SH-SY5Y (cell line): Measurements from ENCODE around the gene PPP2R5C.

Source experiments
- GATA2 ChIP-seq: IDR thresholded peaks from 2 replicates; pipeline ENCODE4 v1.6.1; 2011; ENCODE audit warnings: mild to moderate bottlenecking, low read depth, low read length
- GATA3 ChIP-seq: IDR thresholded peaks from 2 replicates; pipeline ENCODE4 v1.6.1; 2011; ENCODE audit warnings: low read depth, mild to moderate bottlenecking, low read length, moderate library complexity

DNA sequence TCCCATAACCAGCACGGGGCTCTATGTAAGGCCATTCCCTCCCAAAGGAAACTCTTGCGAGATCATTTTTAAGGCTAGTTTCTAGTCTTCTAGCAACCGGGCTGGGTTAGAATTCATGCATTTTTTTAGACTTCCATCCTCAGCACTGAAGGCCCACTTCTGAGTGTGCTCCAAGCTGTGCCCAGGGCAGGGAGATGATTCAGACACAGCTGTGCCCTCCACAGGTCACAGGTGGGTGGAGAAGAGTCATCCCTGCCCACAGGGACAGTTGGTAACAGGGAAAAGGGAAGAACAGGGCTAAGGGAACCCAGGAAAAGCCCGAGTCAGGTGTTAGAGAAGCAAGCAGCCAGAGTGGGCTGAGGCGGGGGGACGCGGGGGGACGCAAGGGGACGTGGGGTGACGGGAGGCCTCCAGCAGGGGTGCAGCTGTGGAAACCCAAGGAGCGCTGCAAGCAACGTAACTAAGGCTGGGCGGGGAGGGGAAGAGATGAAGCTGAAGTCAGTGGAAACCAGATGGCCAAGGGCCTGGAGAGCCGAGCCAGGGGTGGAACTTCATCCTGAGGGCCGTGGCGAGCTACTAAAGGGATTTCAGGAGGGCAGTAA, 27.2 kb upstream of the PPP2R5C start:
- TF ChIP-seq GATA2 (no peak), GATA3 (no peak)
